Measurements from ENCODE around the gene LDLRAD4. TPM values are rescaled to one million over a fixed set of nuclear protein-coding genes. Genes with fewer than 3 reads are reported as not detected.

LDLRAD4 gene
- polyA plus RNA-seq, 4 donors, result 10.4 to 20.6 (median 11.6) TPM

DNA sequence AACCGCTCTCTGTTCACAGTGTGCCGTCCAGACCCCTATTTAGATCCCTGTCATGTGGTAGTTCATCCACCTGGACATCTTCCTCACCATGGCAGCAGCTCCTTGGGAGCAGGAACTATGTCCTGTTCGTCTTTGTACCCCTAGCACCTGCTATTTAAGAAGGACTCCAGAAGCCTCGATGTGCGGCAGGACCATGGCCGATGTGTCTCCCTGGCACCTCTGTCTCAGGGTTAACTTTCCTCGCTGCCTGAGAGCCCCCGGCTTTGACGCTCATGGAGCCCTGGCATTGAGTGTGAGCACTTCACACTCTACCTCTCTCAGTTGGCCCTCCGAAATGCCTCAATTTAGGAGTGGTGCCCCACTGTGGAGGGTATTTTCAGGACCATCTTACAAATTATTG lies 355.8 kb downstream of the LDLRAD4 start:
- no peak for DNase-seq (ENCODE audit: low read depth in 4 of 4, low spot score in 3 of 4)

GRCh38 chr18:13574761-13575160 lies 356.2 kb downstream of the LDLRAD4 start:
- no peak for DNase-seq (ENCODE audit: low read depth in 4 of 4, low spot score in 3 of 4)

GRCh38 chr18:13576598-13576997 lies 358.0 kb downstream of the LDLRAD4 start:
- DNase-seq (ENCODE audit: low read depth in 4 of 4, low spot score in 3 of 4), result no peak

GRCh38 chr18:13577091-13577697 lies 358.6 kb downstream of the LDLRAD4 start:
- no peak for DNase-seq (ENCODE audit: low read depth in 4 of 4, low spot score in 3 of 4)

DNA sequence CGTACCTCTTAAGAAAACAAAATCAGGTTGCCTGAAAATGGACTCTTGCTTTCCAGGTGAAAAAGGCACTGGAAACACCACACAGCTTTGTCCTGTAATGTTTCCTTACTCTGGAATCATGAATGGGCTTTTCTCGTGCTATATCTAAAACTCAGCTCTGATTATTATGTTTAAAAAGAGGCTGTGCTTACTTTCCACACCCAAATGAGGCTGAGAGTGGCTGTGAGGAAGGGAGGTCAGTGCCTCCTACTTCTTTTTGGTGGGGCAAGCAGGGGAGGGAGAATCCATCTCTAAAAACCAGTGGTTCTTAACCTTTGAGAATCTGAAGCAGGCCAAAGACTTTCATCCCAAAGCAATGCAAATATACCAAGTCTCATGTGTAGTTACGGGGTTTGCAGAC lies 359.2 kb downstream of the LDLRAD4 start:
- DNase-seq (ENCODE audit: low read depth in 4 of 4, low spot score in 3 of 4), result no peak

DNA sequence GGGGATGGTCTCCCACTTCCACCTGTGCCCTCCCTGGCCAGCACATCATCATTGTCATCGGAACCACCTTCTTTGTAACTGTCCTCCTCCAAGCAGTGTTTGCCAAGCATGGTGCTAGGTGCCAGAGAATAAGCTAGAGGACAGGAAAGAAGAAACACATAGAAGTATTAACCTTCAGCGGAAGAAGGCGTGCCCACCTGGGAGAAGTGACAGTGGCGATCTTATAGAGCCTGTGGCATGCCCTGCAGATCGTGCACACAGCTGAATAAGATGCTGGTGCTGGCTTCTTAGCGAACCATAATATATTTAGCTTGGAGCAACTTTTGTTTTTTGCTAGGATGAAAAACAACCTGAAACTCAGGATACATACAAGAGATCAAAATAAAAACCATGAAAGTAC lies 359.8 kb downstream of the LDLRAD4 start:
- DNase-seq (ENCODE audit: low read depth in 4 of 4, low spot score in 3 of 4), result no peak

- no peak for DNase-seq (ENCODE audit: low read depth in 4 of 4, low spot score in 3 of 4)
These were observed 361.3 kb downstream of the LDLRAD4 start for GRCh38 chr18:13579874-13580273.

DNA sequence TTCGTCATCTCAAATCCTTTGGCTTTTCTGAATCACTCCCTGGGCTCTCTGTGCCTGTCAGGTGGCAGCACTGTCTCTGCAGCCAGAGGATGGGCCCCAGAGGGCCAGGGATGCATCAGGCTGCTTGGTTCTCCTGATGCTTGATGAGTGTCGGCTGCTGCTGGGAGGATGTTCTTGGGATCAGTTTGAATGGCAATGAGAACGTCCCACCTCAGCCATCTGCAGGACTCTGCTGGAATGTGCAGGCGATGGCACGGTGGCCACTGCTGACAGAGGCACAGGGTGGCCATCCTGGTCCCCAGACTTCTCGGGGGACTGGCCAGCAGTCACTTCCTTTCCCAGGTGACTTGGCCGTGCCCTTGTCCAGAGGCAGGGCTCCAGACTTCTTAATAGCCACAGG lies 361.8 kb downstream of the LDLRAD4 start:
- DNase-seq (ENCODE audit: low read depth in 4 of 4, low spot score in 3 of 4), result no peak

DNA sequence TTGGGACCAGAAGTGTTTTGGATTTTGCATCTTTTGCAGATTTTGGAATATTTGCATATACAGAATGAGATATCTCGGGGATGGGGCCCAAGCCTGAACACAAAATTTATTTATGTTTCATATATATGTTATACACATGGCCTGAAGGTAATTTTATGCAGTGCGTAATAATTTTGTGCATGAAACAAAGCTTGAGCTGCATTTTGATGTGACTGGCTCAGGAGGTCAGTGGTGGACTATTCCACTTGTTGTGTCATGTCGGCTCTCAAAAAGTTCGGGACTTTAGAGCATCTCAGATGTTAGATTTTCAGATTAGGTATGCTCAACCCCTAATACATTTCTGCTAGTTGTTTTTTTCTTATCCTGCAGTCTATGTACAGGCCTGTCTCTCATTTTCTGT lies 362.4 kb downstream of the LDLRAD4 start:
- no peak for DNase-seq (ENCODE audit: low read depth in 4 of 4, low spot score in 3 of 4)

DNA sequence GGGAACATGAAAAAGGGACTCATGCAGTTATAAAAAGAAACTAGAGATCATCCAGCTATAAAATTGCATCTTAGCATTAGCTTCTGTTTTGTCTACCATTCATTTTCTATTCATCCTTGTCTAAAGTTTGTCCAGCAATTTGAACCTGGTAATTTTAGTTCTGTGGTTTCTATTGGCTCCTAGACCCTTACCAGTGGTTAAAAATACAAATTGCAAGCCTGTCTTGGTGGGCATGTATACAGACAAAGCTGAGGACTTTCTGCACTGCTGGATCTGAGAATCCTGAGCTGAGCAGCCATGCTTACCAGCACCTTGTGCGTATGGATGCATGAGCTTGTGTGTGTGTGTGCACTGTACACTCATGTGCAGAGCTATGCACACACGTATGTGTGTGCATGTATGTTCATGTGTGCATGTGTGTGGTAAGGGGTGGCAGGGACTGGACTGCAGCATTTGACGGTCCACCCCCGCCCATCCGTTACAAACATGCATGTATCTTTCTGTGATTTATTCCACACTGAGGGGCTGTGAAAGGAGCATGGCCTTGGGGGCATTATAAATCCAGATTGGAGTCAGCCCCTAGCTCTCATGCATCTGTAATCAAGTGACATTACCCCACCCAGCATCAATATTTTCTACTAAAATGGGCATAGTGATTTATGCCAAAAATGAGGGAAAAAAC lies 363.1 kb downstream of the LDLRAD4 start:
- no peak for DNase-seq (ENCODE audit: low read depth in 4 of 4, low spot score in 3 of 4)

DNA sequence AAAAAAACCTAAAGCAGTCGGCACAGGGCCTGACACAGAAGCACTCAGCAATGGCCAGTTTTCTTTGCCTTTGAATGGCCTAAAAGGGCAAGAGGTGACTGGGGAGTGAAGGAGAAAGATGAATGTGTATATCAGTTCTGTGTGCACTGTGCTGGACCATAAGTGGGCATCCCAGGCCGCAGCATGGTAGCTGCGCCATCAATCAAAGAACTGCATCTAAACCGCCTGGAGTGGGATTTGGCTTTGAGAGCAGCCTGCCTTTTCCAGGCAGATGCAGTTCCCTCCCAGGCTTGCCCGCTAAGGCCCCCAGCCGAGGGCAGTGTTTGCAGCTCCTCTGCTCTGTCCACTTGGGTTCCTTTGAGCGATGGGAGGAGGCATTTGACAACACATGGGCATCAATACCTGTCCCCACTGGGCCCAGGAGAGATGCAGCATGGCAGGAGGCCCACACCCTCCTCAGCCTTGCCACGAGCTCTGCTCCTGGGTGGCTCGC lies 363.7 kb downstream of the LDLRAD4 start:
- DNase-seq (ENCODE audit: low read depth in 4 of 4, low spot score in 3 of 4), result no peak

- DNase-seq (ENCODE audit: low read depth in 4 of 4, low spot score in 3 of 4), result no peak
These were observed 365.3 kb downstream of the LDLRAD4 start for GRCh38 chr18:13583576-13584550.

DNA sequence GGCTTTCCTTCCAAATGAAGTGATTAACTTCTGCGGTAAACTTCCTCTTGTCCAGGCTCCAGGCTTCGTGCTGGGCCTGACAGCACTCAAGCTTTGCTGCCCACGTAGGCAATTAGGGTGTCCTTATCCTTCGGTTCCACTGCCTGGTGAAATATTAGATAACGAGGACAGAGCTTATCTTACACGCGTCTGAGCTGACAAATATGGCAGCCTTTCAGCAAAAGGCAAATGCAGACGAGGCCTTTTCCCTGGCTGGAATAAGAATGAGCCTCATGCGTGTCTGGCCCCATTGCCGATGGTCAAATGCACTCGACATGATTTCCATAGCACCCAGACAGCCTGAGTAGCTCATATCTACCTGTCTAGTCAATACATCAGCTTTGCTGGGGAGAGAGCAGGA lies 366.3 kb downstream of the LDLRAD4 start:
- no peak for DNase-seq (ENCODE audit: low read depth in 4 of 4, low spot score in 3 of 4)

DNA sequence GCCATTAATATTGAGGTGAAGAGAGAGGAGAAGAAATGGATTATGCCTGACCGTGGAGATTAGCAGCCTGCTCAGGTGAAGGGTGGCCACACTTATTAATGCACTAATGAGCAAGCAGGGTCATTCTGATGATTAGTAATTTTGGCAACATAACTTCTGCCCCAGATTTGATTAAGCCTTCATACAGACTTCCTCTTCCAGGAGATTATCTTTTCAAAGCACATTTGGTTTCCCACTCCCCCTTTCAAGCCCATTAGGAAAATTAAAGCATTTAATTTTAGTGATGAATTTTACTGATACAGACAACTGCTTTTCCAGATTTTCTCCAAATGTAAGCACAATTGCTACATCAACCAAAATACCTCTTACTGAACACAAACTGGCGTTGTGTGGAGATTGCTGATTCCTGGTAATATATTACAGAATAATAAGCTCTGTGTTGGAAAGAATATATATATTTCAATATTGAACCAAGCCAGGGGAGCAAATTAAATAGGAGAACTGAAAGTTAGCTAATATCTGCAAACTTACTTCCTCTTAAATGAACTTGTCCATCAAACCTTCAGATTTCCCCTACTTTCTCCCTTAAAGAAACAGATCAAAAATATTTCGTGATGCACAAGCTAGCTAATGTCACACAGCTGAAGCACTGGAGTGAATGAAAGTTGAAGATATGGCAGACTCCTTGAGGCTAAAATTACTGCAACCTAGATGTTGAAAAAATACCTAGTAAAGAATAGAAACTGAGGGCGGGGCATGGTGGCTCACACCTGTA lies 367.0 kb downstream of the LDLRAD4 start:
- DNase-seq (ENCODE audit: low read depth in 4 of 4, low spot score in 3 of 4), result no peak

DNA sequence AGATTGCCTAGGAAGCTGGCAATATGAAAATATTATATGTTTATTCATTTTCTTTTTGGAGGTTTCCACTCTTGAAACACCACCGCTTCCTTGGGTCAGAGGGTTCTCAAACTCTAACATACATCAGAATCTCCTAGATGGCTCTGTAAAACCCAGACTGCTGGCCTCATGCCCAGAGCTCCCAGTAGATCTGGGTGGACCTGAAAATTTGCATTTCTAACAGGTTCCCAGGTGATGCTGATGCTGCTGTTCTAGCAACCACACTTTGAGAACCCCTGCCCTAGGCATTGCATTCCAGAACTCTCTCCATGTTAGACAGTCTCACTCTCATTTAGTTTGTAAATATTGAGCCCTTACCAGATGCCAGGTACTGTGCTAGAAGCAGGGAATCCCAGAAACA lies 368.4 kb downstream of the LDLRAD4 start:
- no peak for DNase-seq (ENCODE audit: low read depth in 4 of 4, low spot score in 3 of 4)

- DNase-seq (ENCODE audit: low read depth in 4 of 4, low spot score in 3 of 4), result no peak
These were observed 368.9 kb downstream of the LDLRAD4 start for GRCh38 chr18:13587477-13587876.

DNA sequence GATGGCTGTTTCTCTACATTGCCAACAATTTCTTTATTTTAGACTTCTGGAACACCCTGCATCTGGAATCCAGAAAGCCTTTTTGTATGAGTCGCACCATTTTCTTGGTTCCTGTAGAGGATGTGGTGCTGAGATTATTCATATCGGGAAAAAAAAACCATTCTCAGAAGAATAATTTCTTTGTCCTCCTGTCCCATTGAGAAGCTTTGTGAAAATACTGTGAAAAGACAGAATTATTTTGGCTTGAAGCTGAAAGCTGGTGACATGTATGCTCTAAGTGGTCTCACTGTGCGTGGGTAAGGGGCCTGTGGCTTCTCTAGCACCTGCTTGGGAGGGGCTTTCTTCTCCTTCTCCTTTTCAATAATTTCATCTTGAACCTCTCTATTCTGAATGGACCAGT lies 369.4 kb downstream of the LDLRAD4 start:
- no peak for DNase-seq (ENCODE audit: low read depth in 4 of 4, low spot score in 3 of 4)

- no peak for DNase-seq (ENCODE audit: low read depth in 4 of 4, low spot score in 3 of 4)
These were observed 370.8 kb downstream of the LDLRAD4 start for GRCh38 chr18:13589316-13589715.

DNA sequence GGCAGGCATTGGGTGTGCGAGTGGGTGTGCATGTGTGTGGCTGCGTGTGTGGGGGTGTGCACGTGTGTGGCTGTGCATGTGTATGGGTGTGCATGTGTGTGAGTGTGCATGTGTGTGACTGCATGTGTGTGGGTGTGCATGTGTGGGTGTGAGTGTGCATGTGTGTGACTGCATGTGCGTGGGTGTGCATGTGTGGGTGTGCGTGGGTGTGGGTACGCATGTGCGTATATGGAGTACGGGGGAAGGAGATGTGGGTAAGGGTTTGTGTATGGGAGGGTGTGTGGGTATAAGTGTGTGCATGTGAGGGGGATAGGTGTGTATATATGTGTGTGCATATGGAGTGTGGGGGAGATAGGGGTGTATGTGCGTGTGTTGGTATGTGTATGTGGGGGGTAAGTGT lies 371.4 kb downstream of the LDLRAD4 start:
- no peak for DNase-seq (ENCODE audit: low read depth in 4 of 4, low spot score in 3 of 4)

DNA sequence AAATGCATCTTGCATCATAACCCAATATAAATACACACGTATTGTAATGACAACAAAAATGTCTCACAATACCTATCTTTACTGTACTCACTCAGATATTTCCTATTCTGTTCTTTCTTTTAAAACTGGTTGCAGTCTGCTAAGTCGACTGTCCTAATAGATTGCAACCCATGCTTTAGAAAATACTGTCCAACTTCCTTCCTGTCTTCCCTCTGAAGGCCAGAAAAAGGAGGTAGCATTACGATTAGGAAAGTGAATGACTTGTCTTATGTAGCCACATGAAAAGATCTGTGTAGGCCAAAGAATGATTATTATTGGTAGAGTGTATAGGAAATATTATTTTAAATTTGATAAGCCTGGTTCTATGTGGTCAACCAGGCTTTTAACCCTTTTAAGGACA lies 373.7 kb downstream of the LDLRAD4 start:
- no peak for DNase-seq (ENCODE audit: low read depth in 4 of 4, low spot score in 3 of 4)

DNA sequence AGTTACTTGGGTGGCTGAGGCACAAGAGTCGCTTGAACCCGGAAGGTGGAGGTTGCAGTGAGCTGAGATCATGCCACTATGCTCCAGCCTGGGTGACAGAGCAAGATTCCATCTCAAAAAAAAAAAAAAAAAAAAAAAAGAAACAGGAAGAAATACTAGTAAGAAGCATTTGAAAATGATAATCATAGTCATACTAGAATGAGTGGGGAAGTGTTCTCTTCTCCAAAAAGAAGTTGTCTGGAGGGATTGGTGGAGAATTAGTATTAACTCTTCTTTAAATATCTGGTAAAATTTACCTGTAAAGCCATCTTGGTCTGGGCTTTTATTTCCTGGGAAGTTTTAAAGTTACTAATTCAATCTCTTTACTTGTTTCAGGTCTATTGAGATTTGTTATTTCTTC lies 376.0 kb downstream of the LDLRAD4 start:
- no peak for DNase-seq (ENCODE audit: low read depth in 4 of 4, low spot score in 3 of 4)

Data from left renal pelvis (tissue), 4 donors.